WTC11 (cell line): ENCODE results near the gene YES1. TPM values are rescaled to one million over a fixed set of nuclear protein-coding genes. Genes with fewer than 3 reads are reported as not detected.
A peak's percentile ranks its signal among the peaks of the same experiment; 100 is the strongest.

Experiments
- ATAC-seq: fragments of 200-7000 bp; cut with Tn5 transposase; 2 replicates; pipeline ENCODE4 v1.10.0; 2021; ENCODE audit warnings: mild to moderate bottlenecking, moderate library complexity
- CTCF ChIA-PET: fragments of 300-600 bp; sonication (Branson Sonifier 250); formaldehyde crosslinking; loops from one replicate; lab custom pipeline; 2021; ENCODE audit warnings: antibody characterized with exemption; lab: Charles Lee
- POLR2A ChIA-PET: fragments of 350-600 bp; sonication (Branson Sonifier 250); formaldehyde crosslinking; loops from one replicate; lab custom pipeline; 2021; ENCODE audit warnings: antibody characterized with exemption; lab: Charles Lee
- DNase-seq: peaks from one replicate; pipeline ENCODE4 v3.0.0; 2021; ENCODE audit warnings: low spot score
- H3K27ac Mint-ChIP-seq: 2 replicates; pipeline ENCODE4 v1.8.0; 2021; ENCODE audit warnings: mixed read lengths
- H3K27me3 Mint-ChIP-seq: 2 replicates; pipeline ENCODE4 v1.8.0; 2021; ENCODE audit warnings: low read depth, mild to moderate bottlenecking, moderate library complexity, mixed read lengths
- H3K36me3 Mint-ChIP-seq: 2 replicates; pipeline ENCODE4 v1.8.0; 2021; ENCODE audit warnings: mixed read lengths
- H3K4me1 Mint-ChIP-seq: 2 replicates; pipeline ENCODE4 v1.8.0; 2022; ENCODE audit warnings: mixed read lengths
- H3K4me3 Mint-ChIP-seq: 2 replicates; pipeline ENCODE4 v1.8.0; 2021; ENCODE audit warnings: mild to moderate bottlenecking, moderate library complexity, mixed read lengths
- H3K9me3 Mint-ChIP-seq: 2 replicates; pipeline ENCODE4 v1.8.0; 2021; ENCODE audit warnings: mixed read lengths
- ATF2 ChIP-seq: sonication (generic); formaldehyde crosslinking; IDR thresholded peaks from 2 replicates; pipeline ENCODE4 v1.8.1; 2022; ENCODE audit warnings: low read depth, missing genetic modification reagents, borderline replicate concordance
- CBFB ChIP-seq: sonication (generic); formaldehyde crosslinking; IDR thresholded peaks from 2 replicates; pipeline ENCODE4 v1.8.1; 2022; ENCODE audit warnings: mild to moderate bottlenecking, low read depth, missing genetic modification reagents
- ELF4 ChIP-seq: sonication (generic); formaldehyde crosslinking; IDR thresholded peaks from 2 replicates; pipeline ENCODE4 v1.8.1; 2022; ENCODE audit warnings: low read depth, mild to moderate bottlenecking, moderate library complexity, missing genetic modification reagents
- ETV6 ChIP-seq: sonication (generic); formaldehyde crosslinking; IDR thresholded peaks from 2 replicates; pipeline ENCODE4 v1.8.1; 2022; ENCODE audit warnings: mild to moderate bottlenecking, missing genetic modification reagents
- FOXJ3 ChIP-seq: sonication (generic); formaldehyde crosslinking; IDR thresholded peaks from 2 replicates; pipeline ENCODE4 v1.9.0; 2021; ENCODE audit warnings: missing genetic modification reagents, mild to moderate bottlenecking, borderline replicate concordance
- KAT7 ChIP-seq: sonication (generic); formaldehyde crosslinking; IDR thresholded peaks from 2 replicates; pipeline ENCODE4 v1.8.1; 2023; ENCODE audit warnings: missing genetic modification reagents, mild to moderate bottlenecking, borderline replicate concordance
- MAX ChIP-seq: sonication (generic); formaldehyde crosslinking; IDR thresholded peaks from 2 replicates; pipeline ENCODE4 v1.8.0; 2022; ENCODE audit warnings: mild to moderate bottlenecking, missing genetic modification reagents
- MYBL2 ChIP-seq: sonication (generic); formaldehyde crosslinking; IDR thresholded peaks from 2 replicates; pipeline ENCODE4 v1.8.1; 2023; ENCODE audit warnings: mild to moderate bottlenecking, moderate library complexity, missing genetic modification reagents
- NFE2L1 ChIP-seq: sonication (generic); formaldehyde crosslinking; IDR thresholded peaks from 2 replicates; pipeline ENCODE4 v1.8.1; 2023; ENCODE audit warnings: missing genetic modification reagents
- NFYB ChIP-seq: sonication (generic); formaldehyde crosslinking; conservative IDR thresholded peaks from 2 replicates; pipeline ENCODE4 v1.8.0; 2022; ENCODE audit warnings: low read depth, missing genetic modification reagents
- NR1H2 ChIP-seq: sonication (generic); formaldehyde crosslinking; IDR thresholded peaks from 2 replicates; pipeline ENCODE4 v1.9.0; 2021; ENCODE audit warnings: mild to moderate bottlenecking, moderate library complexity, missing genetic modification reagents
- NR2C2 ChIP-seq: sonication (generic); formaldehyde crosslinking; IDR thresholded peaks from 2 replicates; pipeline ENCODE4 v1.8.0; 2022; ENCODE audit warnings: mild to moderate bottlenecking, missing genetic modification reagents
- OVOL2 ChIP-seq: fragments of 250-450 bp; sonication (Bioruptor Pico); IDR thresholded peaks from 2 replicates; pipeline ENCODE4 v1.9.0; 2021; ENCODE audit warnings: mild to moderate bottlenecking, borderline replicate concordance
- PRDM15 ChIP-seq: sonication (generic); formaldehyde crosslinking; IDR thresholded peaks from 2 replicates; pipeline ENCODE4 v1.8.0; 2022; ENCODE audit warnings: missing genetic modification reagents
- PRRX2 ChIP-seq: fragments of 250-450 bp; sonication (Bioruptor Pico); IDR thresholded peaks from 2 replicates; pipeline ENCODE4 v1.8.0; 2021; ENCODE audit warnings: mild to moderate bottlenecking
- TCF7 ChIP-seq: sonication (generic); formaldehyde crosslinking; IDR thresholded peaks from 2 replicates; pipeline ENCODE4 v1.8.0; 2022; ENCODE audit warnings: mild to moderate bottlenecking, low read depth, missing genetic modification reagents, moderate library complexity
- ZBTB43 ChIP-seq: sonication (generic); formaldehyde crosslinking; IDR thresholded peaks from 2 replicates; pipeline ENCODE4 v1.8.1; 2023; ENCODE audit warnings: mild to moderate bottlenecking, missing genetic modification reagents
- ZNF121 ChIP-seq: sonication (generic); formaldehyde crosslinking; IDR thresholded peaks from 2 replicates; pipeline ENCODE4 v1.8.0; 2023; ENCODE audit warnings: missing genetic modification reagents
- ZNF138 ChIP-seq: sonication (generic); formaldehyde crosslinking; conservative IDR thresholded peaks from 2 replicates; pipeline ENCODE4 v1.8.1; 2022; ENCODE audit warnings: mild to moderate bottlenecking, moderate library complexity, missing genetic modification reagents
- ZNF281 ChIP-seq: sonication (generic); formaldehyde crosslinking; IDR thresholded peaks from 2 replicates; pipeline ENCODE4 v1.8.0; 2023; ENCODE audit warnings: mild to moderate bottlenecking, missing genetic modification reagents
- ZNF317 ChIP-seq: sonication (generic); formaldehyde crosslinking; IDR thresholded peaks from 2 replicates; pipeline ENCODE4 v1.8.1; 2023; ENCODE audit warnings: low read depth, mild to moderate bottlenecking, moderate library complexity, missing genetic modification reagents, borderline replicate concordance
- ZNF512 ChIP-seq: sonication (generic); formaldehyde crosslinking; IDR thresholded peaks from 2 replicates; pipeline ENCODE4 v1.8.1; 2022; ENCODE audit warnings: missing genetic modification reagents, borderline replicate concordance
- ZNF671 ChIP-seq: fragments of 250-450 bp; sonication (Bioruptor Pico); IDR thresholded peaks from 2 replicates; pipeline ENCODE4 v1.8.0; 2021; ENCODE audit warnings: mild to moderate bottlenecking
- total RNA-seq: library from RNA; stranded (reverse); gene quantifications from 3 replicates; pipeline ENCODE4 v1.2.3, GENCODE V29; 2021

YES1 gene
- total RNA-seq, 1 experiment from 2014 or later: 113 TPM

- TF ChIP-seq ZNF121 (CRISPR knock-in tag): no peak
- no peak for TF ChIP-seq ATF2 (CRISPR knock-in tag)
- no peak for TF ChIP-seq TCF7 (CRISPR knock-in tag)
- no peak for TF ChIP-seq CBFB (CRISPR knock-in tag)
- no peak for TF ChIP-seq FOXJ3 (CRISPR knock-in tag)
- no peak for TF ChIP-seq PRRX2
- no peak for TF ChIP-seq ETV6 (CRISPR knock-in tag)
- TF ChIP-seq ZNF512 (CRISPR knock-in tag): no peak
These were observed 118.4 kb downstream of the YES1 start (continued) for GRCh38 chr18:693466-694187.

- H3K36me3 Mint-ChIP-seq: peaks cover 23% of the 10 kb centered on the region; the same call in 1 of the 2 replicates
- ATAC-seq: no peak
- peaks cover 11% of the 10 kb centered on the region for H3K4me1 Mint-ChIP-seq
- TF ChIP-seq KAT7 (CRISPR knock-in tag): no peak
- TF ChIP-seq, all 79 proteins: peak for 0
- H3K4me3 Mint-ChIP-seq: no peak overlapping the region
- no peak for DNase-seq
- H3K9me3 Mint-ChIP-seq: no peaks in the 10 kb centered on the region
- no peak overlapping the region for H3K27ac Mint-ChIP-seq
- POLR2A ChIA-PET: no interaction called here
- CTCF ChIA-PET: no interaction called here
- no peaks in the 10 kb centered on the region for H3K27me3 Mint-ChIP-seq
These were observed 119.2 kb downstream of the YES1 start for GRCh38 chr18:692824-693223.

- no peaks in the 10 kb centered on the region for H3K9me3 Mint-ChIP-seq
- H3K27ac Mint-ChIP-seq: peak overlapping the region; percentile 31; the same call in 1 of the 2 replicates
- peaks cover 35% of the 10 kb centered on the region for H3K4me1 Mint-ChIP-seq
- H3K27me3 Mint-ChIP-seq: no peaks in the 10 kb centered on the region
- peaks cover 25% of the 10 kb centered on the region for H3K36me3 Mint-ChIP-seq
- no peak for DNase-seq
- H3K4me3 Mint-ChIP-seq: no peak overlapping the region
- ChIA-PET CTCF (interaction anchor here (2.4 to 4.0 kb wide), 2 partner anchors 25 to 143 kb away, joined by 25 to 30 read pairs; partner anchors contain the start of gene ENOSF1), POLR2A (no interaction called here)
- no peak for ATAC-seq
- TF ChIP-seq NR2C2 (no peak), NR1H2 (CRISPR knock-in tag) (no peak), ZNF671 (CRISPR knock-in tag) (no peak), PRDM15 (CRISPR knock-in tag) (no peak), TCF7 (CRISPR knock-in tag) (no peak), ZNF317 (CRISPR knock-in tag) (no peak), NFE2L1 (CRISPR knock-in tag) (no peak), ZBTB43 (CRISPR knock-in tag) (no peak), OVOL2 (CRISPR knock-in tag) (no peak), MAX (no peak), MYBL2 (no peak), ELF4 (CRISPR knock-in tag) (no peak), ZNF281 (CRISPR knock-in tag) (no peak), NFYB (CRISPR knock-in tag) (no peak), ZNF138 (CRISPR knock-in tag) (no peak)
These were observed 123.7 kb downstream of the YES1 start for GRCh38 chr18:688323-688722.
